ENCODE data around the gene TFCP2L1. TPM values are rescaled to one million over a fixed set of nuclear protein-coding genes. Genes with fewer than 3 reads are reported as not detected.

The TFCP2L1 gene
- total RNA-seq, 2 donors from 2014 or later = 11.5 to 25.7 TPM

- Histone ChIP-seq H3K4me3 (no peak overlapping the region), H3K27me3 (replicated peaks; ENCODE audit: insufficient read depth) (no peaks in the 10 kb centered on the region), H3K27ac (no peak overlapping the region), H3K9me3 (no peaks in the 10 kb centered on the region), H3K36me3 (no peaks in the 10 kb centered on the region), H3K4me1 (replicated peaks) (no peaks in the 10 kb centered on the region)
- TF ChIP-seq CTCF (IDR thresholded peaks at IDR 0.05) (no peak), POLR2A (IDR thresholded peaks at IDR 0.05) (no peak), POLR2AphosphoS5 (IDR thresholded peaks at IDR 0.05) (no peak)
- WGBS = 92% methylated on average over 11 of the region's 11 CpGs
- DNase-seq (ENCODE audit: low spot score) = no peak
- intact Hi-C loops (cut with DNase I) = no loop called here
These were observed 82.3 kb downstream of the TFCP2L1 start for GRCh38 chr2:121202541-121203310.

- Histone ChIP-seq H3K27ac (no peak overlapping the region), H3K4me3 (no peak overlapping the region), H3K27me3 (replicated peaks; ENCODE audit: insufficient read depth) (no peaks in the 10 kb centered on the region), H3K9me3 (no peaks in the 10 kb centered on the region), H3K4me1 (replicated peaks) (no peaks in the 10 kb centered on the region), H3K36me3 (no peaks in the 10 kb centered on the region)
- intact Hi-C loops (cut with DNase I) = no loop called here
- TF ChIP-seq CTCF (IDR thresholded peaks at IDR 0.05) (no peak), POLR2A (IDR thresholded peaks at IDR 0.05) (no peak), POLR2AphosphoS5 (IDR thresholded peaks at IDR 0.05) (no peak)
- 94% methylated on average over 3 of the region's 3 CpGs for WGBS
- DNase-seq (ENCODE audit: low spot score) = no peak
These were observed 83.2 kb downstream of the TFCP2L1 start for GRCh38 chr2:121201796-121202195.

GRCh38 chr2:121200419-121201315 is 84.3 kb downstream of the TFCP2L1 start:
- Histone ChIP-seq H3K4me1 (replicated peaks) (no peaks in the 10 kb centered on the region), H3K36me3 (no peaks in the 10 kb centered on the region), H3K27ac (no peak overlapping the region), H3K4me3 (no peak overlapping the region), H3K9me3 (no peaks in the 10 kb centered on the region), H3K27me3 (replicated peaks; ENCODE audit: insufficient read depth) (no peaks in the 10 kb centered on the region)
- WGBS = 92% methylated on average over 14 of the region's 14 CpGs
- TF ChIP-seq POLR2A (IDR thresholded peaks at IDR 0.05) (no peak), CTCF (IDR thresholded peaks at IDR 0.05) (no peak), POLR2AphosphoS5 (IDR thresholded peaks at IDR 0.05) (no peak)
- intact Hi-C loops (cut with DNase I) = no loop called here
- no peak for DNase-seq (ENCODE audit: low spot score)

GRCh38 chr2:121200011-121200347 is 85.0 kb downstream of the TFCP2L1 start:
- no peak overlapping the region for H3K27ac ChIP-seq
- H3K36me3 ChIP-seq = no peaks in the 10 kb centered on the region
- intact Hi-C loops (cut with DNase I) = no loop called here
- TF ChIP-seq CTCF (IDR thresholded peaks at IDR 0.05) (no peak), POLR2A (IDR thresholded peaks at IDR 0.05) (no peak), POLR2AphosphoS5 (IDR thresholded peaks at IDR 0.05) (no peak)
- DNase-seq (ENCODE audit: low spot score) = no peak
- no peaks in the 10 kb centered on the region for H3K9me3 ChIP-seq
- no peaks in the 10 kb centered on the region for H3K27me3 ChIP-seq (replicated peaks; ENCODE audit: insufficient read depth)
- 91% methylated on average over 8 of the region's 8 CpGs for WGBS
- no peaks in the 10 kb centered on the region for H3K4me1 ChIP-seq (replicated peaks)
- H3K4me3 ChIP-seq = no peak overlapping the region
